Kidney (tissue), 14 donors: Measurements from ENCODE around the gene TMC2. TPM values are rescaled to one million over a fixed set of nuclear protein-coding genes. Genes with fewer than 3 reads are reported as not detected.
A peak's percentile ranks its signal among the peaks of the same experiment; 100 is the strongest.

ENCODE experiments used
- DNase-seq, 5 donors: peaks; one replicate each; pipeline ENCODE4 v3.0.0-alpha.2; 2013 to 2020
- FAIRE-seq: peaks from 2 replicates; lab custom pipeline; 2012; peaks lifted over from hg19 to GRCh38; lab: Jason Lieb, UNC
- H3K27ac ChIP-seq, 2 donors: one replicate each; pipeline ENCODE4 v1.7.0; 2013; ENCODE audit warnings: low read depth in 2 of 2, low read length in 2 of 2, inconsistent platforms in 1 of 2
- H3K27me3 ChIP-seq: one replicate; pipeline ENCODE4 v1.7.1; 2013; ENCODE audit warnings: low read length, inconsistent platforms; ENCODE audit not compliant: control insufficient read depth, insufficient read depth
- H3K36me3 ChIP-seq, 3 donors: one replicate each; pipeline versions ENCODE4 v1.7.0 to v1.7.1; 2013; ENCODE audit warnings: low read length in 3 of 3, control low read depth in 1 of 3, inconsistent platforms in 1 of 3; ENCODE audit not compliant: insufficient read depth in 3 of 3, control insufficient read depth in 2 of 3
- H3K4me1 ChIP-seq, 3 donors: one replicate each; pipeline versions ENCODE4 v1.7.0 to v1.7.1; 2013; ENCODE audit warnings: low read length in 3 of 3, inconsistent platforms in 1 of 3, low read depth in 1 of 3; ENCODE audit not compliant: control insufficient read depth in 2 of 3, insufficient read depth in 2 of 3
- H3K4me3 ChIP-seq, 3 donors: one replicate each; pipeline versions ENCODE4 v1.7.0 to v1.8.1; 2013; ENCODE audit warnings: low read length in 3 of 3, control low read depth in 1 of 3, inconsistent platforms in 1 of 3
- H3K9ac ChIP-seq, 3 donors: one replicate each; pipeline versions ENCODE4 v1.7.0 to v1.7.1; 2013; ENCODE audit warnings: low read length in 3 of 3, control low read depth in 1 of 3, inconsistent platforms in 1 of 3
- H3K9me3 ChIP-seq, 3 donors: one replicate each; pipeline versions ENCODE4 v1.7.0 to v1.7.1; 2013; ENCODE audit warnings: low read length in 3 of 3, control low read depth in 1 of 3, inconsistent platforms in 1 of 3; ENCODE audit not compliant: control insufficient read depth in 2 of 3, insufficient read depth in 1 of 3
- CTCF ChIP-seq: IDR thresholded peaks from 3 replicates; pipeline ENCODE4 v1.5.1; 2012; ENCODE audit warnings: mild to moderate bottlenecking, moderate library complexity, borderline replicate concordance; ENCODE audit not compliant: insufficient read depth; ENCODE audit errors: extremely low read depth
- intact Hi-C: fragments of 100-400 bp; cut with DNase I; formaldehyde crosslinking; loops from one replicate; pipeline ENCODE4 v1.11.1; 2022
- polyA plus RNA-seq: library from polyadenylated mRNA; stranded (reverse); fragments of 350-450 nt; fragmentation: Illumina TruSeq; extraction: RNeasy Lipid Tissue Mini Kit (QIAGEN cat#74804); gene quantifications from one replicate; pipeline ENCODE4 v1.2.3, GENCODE V29; 2014; ENCODE audit warnings: low read depth, low replicate concordance; ENCODE audit not compliant: insufficient read depth
- total RNA-seq: library from RNA; stranded (reverse); fragmentation: NEBNext Ultra II Directional; extraction: Animal tissue kit (Norgen Biotek cat#: 25700); gene quantifications from one replicate; pipeline ENCODE4 v1.2.1, GENCODE V29; 2021
- donor health status: control.
- donor health status: control.
- donor health status: control.
- donor health status: control.
- donor health status: control.
- donor health status: DM: yes; HTN: yes; CAD: no.
- donor health status: Normal renal cell carcinoma (clear cell type).

TMC2 gene
- total and polyA plus RNA-seq, 2 donors from 2014 or later = not detected

- no peak for TF ChIP-seq CTCF
- H3K4me3 ChIP-seq = no peak overlapping the region
- H3K27me3 ChIP-seq = no peaks in the 10 kb centered on the region
- no peaks in the 10 kb centered on the region for H3K9me3 ChIP-seq
- FAIRE-seq (no peak), DNase-seq (peak in 4 of 5 donors; percentile 42 to 69 (median 55))
- intact Hi-C loops = no loop called here
- H3K36me3 ChIP-seq = no peaks in the 10 kb centered on the region
- H3K27ac ChIP-seq = no peak overlapping the region
- H3K4me1 ChIP-seq = no peaks in the 10 kb centered on the region
- no peak overlapping the region for H3K9ac ChIP-seq
These were observed 63.1 kb downstream of the TMC2 start for GRCh38 chr20:2599288-2600006.

- no peaks in the 10 kb centered on the region for H3K4me1 ChIP-seq
- no peak for FAIRE-seq
- H3K9me3 ChIP-seq = peaks cover 0 to 5% (median 2%) of the 10 kb centered on the region in 3 donors
- H3K27ac ChIP-seq = no peak overlapping the region
- H3K9ac ChIP-seq = no peak overlapping the region
- H3K4me3 ChIP-seq = no peak overlapping the region
- H3K36me3 ChIP-seq = no peaks in the 10 kb centered on the region
- no peaks in the 10 kb centered on the region for H3K27me3 ChIP-seq
- DNase-seq = peak in 2 of 5 donors; percentile 23 to 48
- no peak for TF ChIP-seq CTCF
- intact Hi-C loops = no loop called here
These were observed 65.8 kb downstream of the TMC2 start for GRCh38 chr20:2602046-2602735.

GRCh38 chr20:2602746-2603145, 66.4 kb downstream of the TMC2 start:
- no peaks in the 10 kb centered on the region for H3K27me3 ChIP-seq
- peaks cover 0 to 8% (median 5%) of the 10 kb centered on the region in 3 donors for H3K9me3 ChIP-seq
- no peak overlapping the region for H3K27ac ChIP-seq
- no peaks in the 10 kb centered on the region for H3K4me1 ChIP-seq
- no peak for FAIRE-seq
- DNase-seq = no peak
- H3K9ac ChIP-seq = no peak overlapping the region
- no peaks in the 10 kb centered on the region for H3K36me3 ChIP-seq
- H3K4me3 ChIP-seq = no peak overlapping the region
- intact Hi-C loops = no loop called here
- no peak for TF ChIP-seq CTCF
